Activated CD8-positive, alpha-beta T cell treated with anti-CD3 and anti-CD28 coated beads for 36 hours (primary cell): ENCODE measurements around the gene MOCS2. TPM values are rescaled to one million over a fixed set of nuclear protein-coding genes. Genes with fewer than 3 reads are reported as not detected.

Experiments used
- ATAC-seq: fragments of 200-7000 bp; cut with Tn5 transposase; one replicate; pipeline ENCODE4 v1.10.0; 2021; ENCODE audit warnings: mild to moderate bottlenecking, moderate library complexity
- CTCF ChIA-PET: fragments of 350-600 bp; sonication (Branson Sonifier 250); formaldehyde crosslinking; loops from one replicate; lab custom pipeline; 2021; ENCODE audit warnings: antibody characterized with exemption; lab: Charles Lee
- POLR2A ChIA-PET: fragments of 350-600 bp; sonication (Branson Sonifier 250); formaldehyde crosslinking; loops from one replicate; lab custom pipeline; 2021; ENCODE audit warnings: antibody characterized with exemption; lab: Charles Lee
- DNase-seq: peaks from one replicate; pipeline ENCODE4 v3.0.0-alpha.2; 2020
- H3K27ac Mint-ChIP-seq: one replicate; pipeline ENCODE4 v1.8.0; 2021; ENCODE audit warnings: mild to moderate bottlenecking, mixed read lengths
- H3K27me3 Mint-ChIP-seq: one replicate; pipeline ENCODE4 v1.8.0; 2021; ENCODE audit warnings: mixed read lengths
- H3K36me3 Mint-ChIP-seq: one replicate; pipeline ENCODE4 v1.8.0; 2021; ENCODE audit warnings: low read depth, mixed read lengths
- H3K4me1 Mint-ChIP-seq: one replicate; pipeline ENCODE4 v1.8.0; 2021; ENCODE audit warnings: low read depth, mixed read lengths
- H3K4me3 Mint-ChIP-seq: one replicate; pipeline ENCODE4 v1.8.0; 2021; ENCODE audit warnings: mild to moderate bottlenecking, moderate library complexity, mixed read lengths
- H3K9me3 Mint-ChIP-seq: one replicate; pipeline ENCODE4 v1.8.0; 2021; ENCODE audit warnings: mixed read lengths
- intact Hi-C: fragments of 100-400 bp; cut with micrococcal nuclease; formaldehyde crosslinking; loops from one replicate; pipeline ENCODE4 v1.10.0; 2022
- total RNA-seq, 2 experiments: library from RNA; stranded (reverse); gene quantifications; one replicate each; pipeline ENCODE4 v1.2.3, GENCODE V29; 2021
- TF ChIP-seq, protein P1 (sequence below): fragments of 200-600 bp; IDR thresholded peaks from one replicate; pipeline ENCODE4 v1.8.0; 2022; ENCODE audit warnings: antibody characterized with exemption, mild to moderate bottlenecking

The MOCS2 gene
- total RNA-seq, 2 experiments from 2014 or later = 18.6 to 19.9 TPM

DNA sequence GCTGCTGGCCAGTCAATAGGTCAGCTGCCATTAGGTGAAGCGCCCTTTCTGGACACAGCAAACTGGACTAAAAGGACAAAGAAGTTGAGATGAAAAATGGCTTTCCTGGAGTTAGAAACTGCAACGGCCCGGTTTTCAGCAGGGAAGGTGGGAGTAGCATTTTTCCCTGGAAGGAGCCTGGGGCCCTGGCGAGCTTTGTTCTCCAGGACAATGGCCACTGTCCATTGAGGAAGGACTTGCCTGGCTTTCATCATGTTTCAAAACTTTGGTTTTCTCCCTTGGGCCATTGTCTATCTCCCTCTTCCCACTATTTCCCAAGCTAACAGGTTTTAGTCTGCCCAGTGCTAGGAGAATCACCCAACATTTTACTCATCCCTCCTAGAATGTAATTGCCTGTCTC, 56.2 kb downstream of the MOCS2 start:
- DNase-seq (no peak), ATAC-seq (no peak)
- Mint-ChIP-seq H3K27ac (no peak overlapping the region), H3K27me3 (peaks cover 3% of the 10 kb centered on the region), H3K9me3 (no peaks in the 10 kb centered on the region), H3K4me3 (no peak overlapping the region), H3K36me3 (no peaks in the 10 kb centered on the region), H3K4me1 (no peaks in the 10 kb centered on the region)
- TF ChIP-seq, protein P1, sequence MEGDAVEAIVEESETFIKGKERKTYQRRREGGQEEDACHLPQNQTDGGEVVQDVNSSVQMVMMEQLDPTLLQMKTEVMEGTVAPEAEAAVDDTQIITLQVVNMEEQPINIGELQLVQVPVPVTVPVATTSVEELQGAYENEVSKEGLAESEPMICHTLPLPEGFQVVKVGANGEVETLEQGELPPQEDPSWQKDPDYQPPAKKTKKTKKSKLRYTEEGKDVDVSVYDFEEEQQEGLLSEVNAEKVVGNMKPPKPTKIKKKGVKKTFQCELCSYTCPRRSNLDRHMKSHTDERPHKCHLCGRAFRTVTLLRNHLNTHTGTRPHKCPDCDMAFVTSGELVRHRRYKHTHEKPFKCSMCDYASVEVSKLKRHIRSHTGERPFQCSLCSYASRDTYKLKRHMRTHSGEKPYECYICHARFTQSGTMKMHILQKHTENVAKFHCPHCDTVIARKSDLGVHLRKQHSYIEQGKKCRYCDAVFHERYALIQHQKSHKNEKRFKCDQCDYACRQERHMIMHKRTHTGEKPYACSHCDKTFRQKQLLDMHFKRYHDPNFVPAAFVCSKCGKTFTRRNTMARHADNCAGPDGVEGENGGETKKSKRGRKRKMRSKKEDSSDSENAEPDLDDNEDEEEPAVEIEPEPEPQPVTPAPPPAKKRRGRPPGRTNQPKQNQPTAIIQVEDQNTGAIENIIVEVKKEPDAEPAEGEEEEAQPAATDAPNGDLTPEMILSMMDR = no peak
- intact Hi-C loops = no loop called here
- ChIA-PET POLR2A (interaction anchor here (1.2 kb wide), 1 partner anchor 21 kb away, joined by 3 read pairs; no protein-coding TSS in a partner anchor), CTCF (interaction anchor here (1.2 kb wide), 1 partner anchor 18 kb away, joined by 3 read pairs; no protein-coding TSS in a partner anchor)

DNA sequence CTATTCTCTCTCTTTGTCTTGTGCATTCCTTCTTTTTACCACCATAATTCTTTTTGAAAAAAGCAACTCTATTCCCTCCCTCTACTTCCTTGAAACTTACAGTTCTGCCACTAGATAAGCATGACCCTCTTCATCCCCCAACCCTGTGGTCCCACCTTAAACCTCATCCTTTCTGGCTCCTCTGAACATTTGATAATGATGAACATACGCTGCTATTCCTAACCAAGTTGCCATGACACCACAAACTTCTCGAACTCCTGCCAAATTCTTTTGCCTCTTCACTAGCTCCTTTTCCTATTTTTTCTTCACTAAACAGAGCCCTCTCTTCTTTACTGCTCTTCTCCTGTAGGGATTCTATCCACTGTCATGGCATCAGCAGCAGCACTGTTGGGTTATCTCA, 57.1 kb downstream of the MOCS2 start:
- intact Hi-C loops = no loop called here
- TF ChIP-seq, protein P1 = no peak
- no peak overlapping the region for H3K27ac Mint-ChIP-seq
- peaks cover 4% of the 10 kb centered on the region for H3K4me1 Mint-ChIP-seq
- no peak overlapping the region for H3K4me3 Mint-ChIP-seq
- POLR2A ChIA-PET = interaction anchor here (1.2 kb wide), 1 partner anchor 20 kb away, joined by 3 read pairs; no protein-coding TSS in a partner anchor
- ATAC-seq (no peak), DNase-seq (no peak)
- H3K9me3 Mint-ChIP-seq = no peaks in the 10 kb centered on the region
- CTCF ChIA-PET = interaction anchor here (1.2 kb wide), 1 partner anchor 17 kb away, joined by 3 read pairs; no protein-coding TSS in a partner anchor
- peaks cover 2% of the 10 kb centered on the region for H3K27me3 Mint-ChIP-seq
- no peaks in the 10 kb centered on the region for H3K36me3 Mint-ChIP-seq

DNA sequence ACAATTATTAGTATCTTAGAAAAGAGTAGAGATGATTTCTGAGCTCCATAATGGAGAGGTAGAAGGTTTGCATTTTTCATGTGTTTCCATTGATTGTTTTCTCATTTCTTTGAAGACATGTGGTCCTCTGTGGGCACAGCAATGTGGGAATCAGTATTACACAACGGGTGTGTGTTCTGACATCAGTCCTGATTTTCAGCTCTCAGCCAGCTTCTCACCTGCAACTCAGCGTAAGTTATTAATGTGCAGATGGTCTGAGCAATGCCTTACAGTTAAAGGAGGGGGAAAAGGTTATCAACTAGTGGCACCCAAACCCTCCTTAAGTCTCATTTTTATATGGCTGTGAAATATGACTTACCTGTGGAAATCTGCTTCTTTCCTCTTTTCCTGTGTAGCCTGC, 61.3 kb downstream of the MOCS2 start:
- H3K27ac Mint-ChIP-seq = no peak overlapping the region
- ATAC-seq (no peak), DNase-seq (no peak)
- TF ChIP-seq, protein P1 = no peak
- ChIA-PET POLR2A (no interaction called here), CTCF (interaction anchor here (0.6 to 1.5 kb wide), 5 partner anchors 12 to 1960 kb away, joined by 3 read pairs; no protein-coding TSS in a partner anchor)
- no peak overlapping the region for H3K4me3 Mint-ChIP-seq
- no peaks in the 10 kb centered on the region for H3K36me3 Mint-ChIP-seq
- H3K9me3 Mint-ChIP-seq = no peaks in the 10 kb centered on the region
- intact Hi-C loops = no loop called here
- H3K27me3 Mint-ChIP-seq = no peaks in the 10 kb centered on the region
- peaks cover 18% of the 10 kb centered on the region for H3K4me1 Mint-ChIP-seq

Other genes starting within 250 kb of the MOCS2 start
- under 1 TPM; 0.74 to 0.86 TPM for gene ITGA2, start 120.4 kb downstream of the MOCS2 start, total RNA-seq